T-cell (primary cell): ENCODE data around the gene ARSG. TPM values are rescaled to one million over a fixed set of nuclear protein-coding genes. Genes with fewer than 3 reads are reported as not detected.
"Not testable (repeated sequence)": the region's sequence is repeated elsewhere in the genome, so short reads cannot be mapped to it uniquely, and the experiment has no call there.

Experiments
- ATAC-seq, 4 experiments: fragments of 200-7000 bp in 3 of 4; fragments of 150-1000 bp in 1 of 4; cut with Tn5 transposase; replicated peaks in 1 of 4; 1 replicate in 3 of 4; 2 replicates in 1 of 4; pipeline ENCODE4 v1.10.0; 2021; ENCODE audit warnings: moderate library complexity in 3 of 4, mild to moderate bottlenecking in 2 of 4, moderate number of reproducible peaks in 1 of 4
- CTCF ChIA-PET, 2 donors: fragments of 300-600 bp; sonication (Branson Sonifier 250); formaldehyde crosslinking; loops; one replicate each; lab custom pipeline; 2022; ENCODE audit warnings: antibody characterized with exemption in 2 of 2; lab: Charles Lee
- POLR2A ChIA-PET, 2 donors: fragments of 300-600 bp; sonication (Branson Sonifier 250); formaldehyde crosslinking; loops; one replicate each; lab custom pipeline; 2022; ENCODE audit warnings: antibody characterized with exemption in 2 of 2; lab: Charles Lee
- DNase-seq, 35 experiments: peaks; one replicate each; pipeline versions ENCODE4 v3.0.0 to v3.0.0-alpha.2; 2013 to 2023
- H3K27ac ChIP-seq: one replicate; pipeline ENCODE4 v1.5.1; 2013; ENCODE audit warnings: low read length
- H3K27me3 ChIP-seq, 2 experiments: replicated peaks in 1 of 2; 1 replicate in 1 of 2; 2 replicates in 1 of 2; pipeline versions ENCODE4 v1.6.1 to v1.7.0; 2013; ENCODE audit warnings: low read length in 1 of 2, mixed read lengths in 1 of 2; ENCODE audit not compliant: control insufficient read depth in 2 of 2, insufficient read depth in 2 of 2; ENCODE audit errors: extremely low read depth in 1 of 2
- H3K36me3 ChIP-seq, 2 donors: 1 replicate in 1 of 2; 2 replicates in 1 of 2; pipeline versions ENCODE4 v1.6.1 to v1.7.0; 2013; ENCODE audit warnings: low read length in 1 of 2; ENCODE audit not compliant: control insufficient read depth in 2 of 2, insufficient read depth in 1 of 2; ENCODE audit errors: extremely low read depth in 1 of 2
- H3K4me1 ChIP-seq, 2 experiments: 1 replicate in 1 of 2; 2 replicates in 1 of 2; pipeline versions ENCODE4 v1.6.1 to v1.7.0; 2013; ENCODE audit warnings: low read length in 2 of 2, mixed read lengths in 1 of 2; ENCODE audit not compliant: insufficient read depth in 2 of 2, control insufficient read depth in 1 of 2; ENCODE audit errors: extremely low read depth in 1 of 2
- H3K4me3 ChIP-seq, 2 donors: 1 replicate in 1 of 2; 2 replicates in 1 of 2; pipeline versions ENCODE4 v1.5.1 to v1.7.0; 2013; ENCODE audit warnings: mild to moderate bottlenecking in 2 of 2, low read length in 1 of 2, moderate library complexity in 1 of 2; ENCODE audit not compliant: control insufficient read depth in 1 of 2; ENCODE audit errors: extremely low read depth in 1 of 2
- H3K9me3 ChIP-seq: 2 replicates; pipeline ENCODE4 v1.7.0; 2013
- H3K27ac Mint-ChIP-seq, 2 donors: one replicate each; pipeline ENCODE4 v1.8.0; 2020 to 2021; ENCODE audit warnings: mild to moderate bottlenecking in 2 of 2, mixed read lengths in 2 of 2
- H3K27me3 Mint-ChIP-seq, 2 donors: one replicate each; pipeline ENCODE4 v1.8.0; 2021 to 2022; ENCODE audit warnings: mixed read lengths in 2 of 2
- H3K36me3 Mint-ChIP-seq: one replicate; pipeline ENCODE4 v1.8.0; 2021; ENCODE audit warnings: mixed read lengths
- H3K4me1 Mint-ChIP-seq, 3 donors: one replicate each; pipeline ENCODE4 v1.8.0; 2020 to 2022; ENCODE audit warnings: mixed read lengths in 3 of 3, mild to moderate bottlenecking in 1 of 3
- H3K4me3 Mint-ChIP-seq, 3 donors: one replicate each; pipeline ENCODE4 v1.8.0; 2020 to 2022; ENCODE audit warnings: mild to moderate bottlenecking in 3 of 3, mixed read lengths in 3 of 3, moderate library complexity in 3 of 3
- H3K9me3 Mint-ChIP-seq, 3 donors: one replicate each; pipeline ENCODE4 v1.8.0; 2020 to 2022; ENCODE audit warnings: mixed read lengths in 3 of 3
- WGBS: methylation state at CpG from one replicate; pipeline ENCODE4 v1.1.5; 2013; ENCODE audit warnings: missing lambda C conversion rate; ENCODE audit not compliant: insufficient coverage; 5-methylcytosine and 5-hydroxymethylcytosine counted together
- total RNA-seq, 35 experiments: library from RNA in 6 of 35; stranded (reverse) in 6 of 35; fragments of 120-200 nt in 1 of 35; gene quantifications; one replicate each; pipeline versions ENCODE4 v1.2.1 to v1.2.4 and lab custom pipeline; 2013 to 2026

Gene ARSG
- total RNA-seq, 5 donors from 2014 or later (not counting 1 experiment from before 2014, with no cell fraction given), result 14.5 to 22.9 (median 17.8) TPM

GRCh38 chr17:68357886-68358285, 66.6 kb downstream of the ARSG start:
- Histone ChIP-seq H3K27me3 (no peaks in the 10 kb centered on the region), H3K36me3 (peaks cover 0 to 4% of the 10 kb centered on the region in 2 donors), H3K4me1 (peaks cover 21 to 57% of the 10 kb centered on the region in 2 experiments), H3K9me3 (no peaks in the 10 kb centered on the region), H3K4me3 (no peak overlapping the region), H3K27ac (peak overlapping the region; percentile 67)
- Mint-ChIP-seq H3K36me3 (peaks cover 7% of the 10 kb centered on the region), H3K4me3 (no peak overlapping the region), H3K9me3 (no peaks in the 10 kb centered on the region), H3K4me1 (peaks cover 48 to 61% (median 50%) of the 10 kb centered on the region in 3 donors), H3K27me3 (no peaks in the 10 kb centered on the region), H3K27ac (no peak overlapping the region)
- ATAC-seq (no peak), DNase-seq (no peak)
- CTCF ChIA-PET, result no interaction called here
- POLR2A ChIA-PET, result interaction anchor here in 1 of 2 donors (0.6 kb wide), 1 partner anchor 549 kb away, joined by 3 read pairs; no protein-coding TSS in a partner anchor
- 100% methylated on average over 3 of the region's 4 CpGs for WGBS

GRCh38 chr17:68359791-68360535, 68.7 kb downstream of the ARSG start:
- Histone ChIP-seq H3K9me3 (no peaks in the 10 kb centered on the region), H3K4me3 (no peak overlapping the region), H3K4me1 (peaks cover 18 to 38% of the 10 kb centered on the region in 2 experiments), H3K27ac (no peak overlapping the region), H3K27me3 (no peaks in the 10 kb centered on the region), H3K36me3 (peaks cover 0 to 4% of the 10 kb centered on the region in 2 donors)
- CTCF ChIA-PET, result no interaction called here
- no peak overlapping the region for H3K4me3 Mint-ChIP-seq
- H3K27ac Mint-ChIP-seq, result no peak overlapping the region
- H3K4me1 Mint-ChIP-seq, result peaks cover 34 to 57% (median 38%) of the 10 kb centered on the region in 3 donors
- H3K27me3 Mint-ChIP-seq, result no peaks in the 10 kb centered on the region
- 86% methylated on average over 6 of the region's 13 CpGs for WGBS
- DNase-seq, result no peak
- no peak for ATAC-seq
- H3K9me3 Mint-ChIP-seq, result no peaks in the 10 kb centered on the region
- peaks cover 20% of the 10 kb centered on the region for H3K36me3 Mint-ChIP-seq
- POLR2A ChIA-PET, result interaction anchor here in 1 of 2 donors (0.7 kb wide), 1 partner anchor 63 kb away, joined by 3 read pairs; no protein-coding TSS in a partner anchor

- WGBS, result 100% methylated on average over 1 of the region's 2 CpGs
- H3K4me1 Mint-ChIP-seq, result peaks cover 0 to 21% (median 3%) of the 10 kb centered on the region in 3 donors
- no peak overlapping the region for H3K4me3 ChIP-seq
- no peak overlapping the region for H3K27ac Mint-ChIP-seq
- peaks cover 0 to 8% of the 10 kb centered on the region in 2 donors for H3K36me3 ChIP-seq
- no peak overlapping the region for H3K27ac ChIP-seq
- H3K4me1 ChIP-seq, result no peaks in the 10 kb centered on the region
- no peaks in the 10 kb centered on the region for H3K9me3 ChIP-seq
- H3K36me3 Mint-ChIP-seq, result peaks cover 37% of the 10 kb centered on the region
- H3K27me3 ChIP-seq, result no peaks in the 10 kb centered on the region
- no peaks in the 10 kb centered on the region for H3K27me3 Mint-ChIP-seq
- no peak for ATAC-seq
- POLR2A ChIA-PET, result no interaction called here
- H3K9me3 Mint-ChIP-seq, result no peaks in the 10 kb centered on the region
- no peak for DNase-seq
- no peak overlapping the region for H3K4me3 Mint-ChIP-seq
- CTCF ChIA-PET, result no interaction called here
Observed at GRCh38 chr17:68365469-68365868, 74.2 kb downstream of the ARSG start.

- ATAC-seq, result no peak
- H3K27ac Mint-ChIP-seq, result no peak overlapping the region
- no peak overlapping the region for H3K4me3 Mint-ChIP-seq
- POLR2A ChIA-PET, result no interaction called here
- CTCF ChIA-PET, result no interaction called here
- H3K27me3 Mint-ChIP-seq, result no peaks in the 10 kb centered on the region
- Histone ChIP-seq H3K27me3 (no peaks in the 10 kb centered on the region), H3K27ac (no peak overlapping the region), H3K9me3 (no peaks in the 10 kb centered on the region), H3K36me3 (peaks cover 0 to 4% of the 10 kb centered on the region in 2 donors), H3K4me3 (no peak overlapping the region), H3K4me1 (no peaks in the 10 kb centered on the region)
- no peaks in the 10 kb centered on the region for H3K9me3 Mint-ChIP-seq
- WGBS, result 97% methylated on average over 4 of the region's 5 CpGs
- H3K4me1 Mint-ChIP-seq, result peaks cover 0 to 8% (median 0%) of the 10 kb centered on the region in 3 donors
- H3K36me3 Mint-ChIP-seq, result peaks cover 43% of the 10 kb centered on the region
- DNase-seq, result no peak
Observed at GRCh38 chr17:68368387-68368786, 77.1 kb downstream of the ARSG start.

- CTCF ChIA-PET, result no interaction called here
- Mint-ChIP-seq H3K27ac (no peak overlapping the region), H3K9me3 (no peaks in the 10 kb centered on the region)
Observed at GRCh38 chr17:68375566-68375965, 84.3 kb downstream of the ARSG start.

GRCh38 chr17:68376178-68376577, 84.9 kb downstream of the ARSG start:
- H3K9me3 Mint-ChIP-seq, H3K27ac ChIP-seq, H3K36me3 ChIP-seq, H3K27ac Mint-ChIP-seq, H3K27me3 ChIP-seq, H3K4me3 Mint-ChIP-seq, ATAC-seq, H3K4me1 ChIP-seq, H3K4me1 Mint-ChIP-seq, H3K4me3 ChIP-seq, DNase-seq, H3K27me3 Mint-ChIP-seq, H3K9me3 ChIP-seq: not testable (repeated sequence)
- ChIA-PET POLR2A (interaction anchor here in 1 of 2 donors (0.6 kb wide), 2 partner anchors 64 to 214 kb away, joined by 3 read pairs; no protein-coding TSS in a partner anchor), CTCF (interaction anchor here in 1 of 2 donors (0.6 to 0.7 kb wide), 2 partner anchors 92 to 156 kb away, joined by 3 read pairs; no protein-coding TSS in a partner anchor)
- H3K36me3 Mint-ChIP-seq, result peaks cover 26% of the 10 kb centered on the region
- no CpG with 5 or more reads among the region's 2 CpGs for WGBS

More at GRCh38 chr17:68375566-68375965, 84.3 kb downstream of the ARSG start:
- POLR2A ChIA-PET, result no interaction called here
- H3K9me3 ChIP-seq, result no peaks in the 10 kb centered on the region
- Mint-ChIP-seq H3K27me3 (no peaks in the 10 kb centered on the region), H3K4me3 (no peak overlapping the region), H3K4me1 (peaks cover 0 to under 1% (median 0%) of the 10 kb centered on the region in 3 donors), H3K36me3 (peaks cover 30% of the 10 kb centered on the region)
- 96% methylated on average over 5 of the region's 8 CpGs for whole genome bisulfite sequencing
- no peaks in the 10 kb centered on the region for H3K4me1 ChIP-seq
- H3K4me3 ChIP-seq, result no peak overlapping the region
- no peak for ATAC-seq
- DNase-seq, result no peak
- no peak overlapping the region for H3K27ac ChIP-seq
- no peaks in the 10 kb centered on the region for H3K27me3 ChIP-seq
- H3K36me3 ChIP-seq, result no peaks in the 10 kb centered on the region
